ENCODE data around the gene BST1.

- TF ChIP-seq CTCF (IDR thresholded peaks at IDR 0.05; ENCODE audit: low read depth, low read length, poor library complexity, severe bottlenecking) (no peak), EZH2phosphoT487 (IDR thresholded peaks at IDR 0.05; ENCODE audit: borderline replicate concordance, low read length) (no peak)
Measured at GRCh38 chr4:15667006-15667405, 35.9 kb upstream of the BST1 start.

Measured in DOHH2 (cell line).